ENCODE results near the gene CPXCR1.
"Not testable (repeated sequence)": the region's sequence is repeated elsewhere in the genome, so short reads cannot be mapped to it uniquely, and the experiment has no call there.

CPXCR1 gene

GRCh38 chrX:88746925-88747324 lies at the start of gene CPXCR1:
TSS of gene CPXCR1 (plus strand) at chrX:88747225. CDS start at chrX:88753415, 6,190 bp downstream.
- DNase-seq: no peak

DNA sequence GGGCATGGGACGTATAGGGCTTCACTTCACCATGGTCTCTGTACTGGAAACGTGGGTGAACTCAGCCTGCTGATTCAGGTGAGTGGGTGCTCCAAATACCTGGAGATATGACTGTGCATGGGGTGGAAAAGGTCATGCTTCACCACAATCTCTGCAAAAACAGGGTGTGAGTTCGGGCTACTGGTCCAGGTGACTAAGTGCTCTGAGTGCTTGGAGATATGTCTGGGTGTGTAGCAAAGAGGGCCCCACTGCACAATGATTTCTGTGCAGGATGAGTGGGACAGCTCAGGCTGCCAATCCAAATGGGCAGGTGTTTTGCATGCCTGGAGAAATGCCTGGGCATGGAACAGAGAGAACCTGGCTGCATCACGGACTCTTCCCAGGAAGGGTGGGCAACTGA lies 11.2 kb upstream of the CPXCR1 start:
- DNase-seq: no peak

DNA sequence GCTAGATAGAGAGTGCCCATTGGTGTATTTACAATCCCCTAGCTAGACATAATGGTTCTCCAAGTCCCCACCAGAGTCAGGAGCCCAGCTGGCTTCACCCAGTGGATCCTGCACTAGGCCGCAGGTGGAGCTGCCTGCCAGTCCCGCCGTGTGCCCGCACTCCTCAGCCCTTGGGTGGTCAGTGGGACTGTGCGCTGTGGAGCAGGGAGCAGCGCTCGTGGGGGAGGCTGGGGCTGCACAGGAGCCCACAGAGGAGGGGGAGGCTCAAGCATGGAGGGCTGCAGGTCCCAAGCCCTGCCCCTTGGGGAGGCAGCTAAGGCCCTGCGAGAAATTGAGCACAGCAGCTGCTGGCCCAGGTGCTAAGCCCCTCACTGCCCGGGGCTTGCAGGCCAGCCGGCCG lies 810 bp upstream of the CPXCR1 start:
- DNase-seq: not testable (repeated sequence)

- not testable (repeated sequence) for DNase-seq
Observed at GRCh38 chrX:88752339-88752738, 5.3 kb downstream of the CPXCR1 start.

DNA sequence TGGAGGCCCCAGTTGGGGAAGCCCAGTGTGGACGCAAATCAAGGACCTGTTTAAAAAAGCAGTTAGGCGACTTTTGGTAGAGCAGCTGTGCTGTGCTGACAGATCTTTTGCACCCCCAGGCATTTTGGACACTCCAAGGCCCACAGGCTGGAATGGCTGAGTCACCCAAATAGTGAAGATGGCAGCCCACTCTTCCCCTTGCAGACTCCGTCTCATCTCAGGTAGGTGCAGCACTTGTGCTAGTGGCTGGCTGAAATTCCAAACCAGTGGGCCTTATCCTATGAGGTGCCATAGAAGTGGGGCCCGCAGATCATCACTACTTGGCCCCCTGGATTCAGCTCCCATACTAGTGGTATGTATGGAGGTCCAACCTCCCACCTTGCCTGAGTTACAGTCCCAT lies 42.8 kb downstream of the CPXCR1 start:
- DNase-seq: no peak
